Lung (tissue), 12 donors: Measurements from ENCODE around the gene EXOC4. TPM values are rescaled to one million over a fixed set of nuclear protein-coding genes. Genes with fewer than 3 reads are reported as not detected.
A peak's percentile ranks its signal among the peaks of the same experiment; 100 is the strongest.

Experiments used
- ATAC-seq: fragments of 200-7000 bp; cut with Tn5 transposase; one replicate; pipeline ENCODE4 v1.9.1; 2020; ENCODE audit warnings: moderate number of reproducible peaks; ENCODE audit not compliant: insufficient read depth, low FRiP score
- DNase-seq, 3 donors: peaks; one replicate each; pipeline ENCODE4 v3.0.0-alpha.2; 2013 to 2017
- H3K27ac ChIP-seq, 2 donors: one replicate each; pipeline ENCODE4 v1.5.1; 2013; ENCODE audit warnings: mild to moderate bottlenecking in 2 of 2, moderate library complexity in 2 of 2, control low read depth in 1 of 2, inconsistent platforms in 1 of 2, low read depth in 1 of 2, low read length in 1 of 2
- H3K27me3 ChIP-seq, 3 donors: one replicate each; pipeline ENCODE4 v1.5.1; 2013; ENCODE audit warnings: low read length in 2 of 3; ENCODE audit not compliant: control insufficient read depth in 3 of 3, insufficient read depth in 3 of 3
- H3K36me3 ChIP-seq, 4 donors: one replicate each; pipeline ENCODE4 v1.5.1; 2013; ENCODE audit warnings: low read length in 4 of 4, mild to moderate bottlenecking in 1 of 4, moderate library complexity in 1 of 4; ENCODE audit not compliant: control insufficient read depth in 4 of 4, insufficient read depth in 4 of 4
- H3K4me1 ChIP-seq, 5 donors: one replicate each; pipeline ENCODE4 v1.5.1; 2013; ENCODE audit warnings: low read length in 5 of 5, mild to moderate bottlenecking in 2 of 5, moderate library complexity in 1 of 5; ENCODE audit not compliant: control insufficient read depth in 5 of 5, insufficient read depth in 5 of 5
- H3K4me3 ChIP-seq: one replicate; pipeline ENCODE4 v1.5.1; 2013; ENCODE audit warnings: mild to moderate bottlenecking, control low read depth, moderate library complexity
- H3K9ac ChIP-seq, 2 donors: one replicate each; pipeline ENCODE4 v1.5.1; 2013; ENCODE audit warnings: low read length in 2 of 2, control low read depth in 1 of 2; ENCODE audit not compliant: insufficient read depth in 1 of 2
- H3K9me3 ChIP-seq, 4 donors: one replicate each; pipeline ENCODE4 v1.5.1; 2013; ENCODE audit warnings: low read length in 3 of 4, mild to moderate bottlenecking in 1 of 4, moderate library complexity in 1 of 4; ENCODE audit not compliant: control insufficient read depth in 4 of 4, insufficient read depth in 3 of 4
- WGBS, 2 donors: extraction: QIAGEN DNeasy Blood & Tissue Kit; methylation state at CpG; one replicate each; pipeline ENCODE4 v1.1.7; 2013; 5-methylcytosine and 5-hydroxymethylcytosine counted together
- polyA plus RNA-seq, 2 donors: library from polyadenylated mRNA; stranded (reverse); fragments of 200-250 nt; gene quantifications; one replicate each; pipeline ENCODE4 v1.2.1, GENCODE V29; 2013
- total RNA-seq, 2 donors: library from RNA; depleted of rRNA in 1 of 2; stranded (reverse); fragments of >200 nt in 1 of 2; gene quantifications; one replicate each; pipeline ENCODE4 v1.2.1, GENCODE V29; 2014 to 2021
- TF ChIP-seq, protein P1 (sequence below): IDR thresholded peaks from 2 replicates; pipeline ENCODE4 v1.5.1; 2012; ENCODE audit warnings: mild to moderate bottlenecking; ENCODE audit errors: control extremely low read depth, extremely low read depth
- donor health status: control.
- donor health status: control.
- donor health status: Bipolar disorder and iron deficiency.
- donor health status: healthy.
- donor health status: DM: yes; HTN: yes; CAD: no.

Gene EXOC4
- total and polyA plus RNA-seq, 4 donors = 10.3 to 232 (median 47.4) TPM

DNA sequence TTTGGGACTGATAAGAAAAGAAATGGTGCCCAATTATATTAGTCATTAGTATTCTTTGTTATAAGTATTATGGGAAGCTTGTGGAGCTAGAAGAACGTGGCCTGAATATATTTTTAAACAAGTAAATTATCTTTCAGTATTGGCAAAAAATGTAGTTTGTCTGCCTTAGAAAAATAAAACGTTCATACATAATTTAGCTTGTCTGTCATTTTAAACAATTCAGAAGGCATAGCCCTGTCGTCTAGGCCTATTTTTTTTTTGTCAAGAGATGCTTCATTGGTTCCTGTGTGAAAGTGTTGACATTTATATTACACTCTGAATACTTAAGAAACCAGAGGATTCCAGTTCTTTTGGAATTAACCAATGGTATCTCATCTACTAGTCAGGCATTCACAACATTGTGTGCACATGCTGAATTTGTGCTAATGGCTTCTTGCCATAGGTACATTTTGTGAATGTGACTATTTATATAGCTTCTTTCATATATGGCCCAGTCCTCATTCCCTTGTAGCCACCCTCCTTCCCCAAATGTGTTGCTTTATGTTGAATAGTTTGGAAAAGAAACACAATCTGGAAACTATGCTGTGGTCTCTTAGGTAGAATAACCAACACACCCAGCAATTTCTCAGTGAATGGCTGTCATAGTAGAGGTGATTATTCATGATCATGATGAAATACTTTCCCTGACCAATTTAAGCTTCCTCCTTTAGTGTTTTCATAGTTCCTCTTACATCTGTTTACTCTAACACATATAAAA lies 435.8 kb downstream of the EXOC4 start:
- H3K27ac ChIP-seq = no peak overlapping the region
- H3K9ac ChIP-seq = no peak overlapping the region
- H3K4me1 ChIP-seq = peaks cover 0 to 21% (median 0%) of the 10 kb centered on the region in 5 donors
- no peaks in the 10 kb centered on the region for H3K9me3 ChIP-seq
- peak in 2 of 3 donors; percentile 11 to 39 for DNase-seq
- H3K27me3 ChIP-seq = no peaks in the 10 kb centered on the region
- ATAC-seq = no peak
- no peak overlapping the region for H3K4me3 ChIP-seq
- 65 to 77% methylated on average over 3 of the region's 3 CpGs for WGBS, 2 donors
- TF ChIP-seq, protein P1, sequence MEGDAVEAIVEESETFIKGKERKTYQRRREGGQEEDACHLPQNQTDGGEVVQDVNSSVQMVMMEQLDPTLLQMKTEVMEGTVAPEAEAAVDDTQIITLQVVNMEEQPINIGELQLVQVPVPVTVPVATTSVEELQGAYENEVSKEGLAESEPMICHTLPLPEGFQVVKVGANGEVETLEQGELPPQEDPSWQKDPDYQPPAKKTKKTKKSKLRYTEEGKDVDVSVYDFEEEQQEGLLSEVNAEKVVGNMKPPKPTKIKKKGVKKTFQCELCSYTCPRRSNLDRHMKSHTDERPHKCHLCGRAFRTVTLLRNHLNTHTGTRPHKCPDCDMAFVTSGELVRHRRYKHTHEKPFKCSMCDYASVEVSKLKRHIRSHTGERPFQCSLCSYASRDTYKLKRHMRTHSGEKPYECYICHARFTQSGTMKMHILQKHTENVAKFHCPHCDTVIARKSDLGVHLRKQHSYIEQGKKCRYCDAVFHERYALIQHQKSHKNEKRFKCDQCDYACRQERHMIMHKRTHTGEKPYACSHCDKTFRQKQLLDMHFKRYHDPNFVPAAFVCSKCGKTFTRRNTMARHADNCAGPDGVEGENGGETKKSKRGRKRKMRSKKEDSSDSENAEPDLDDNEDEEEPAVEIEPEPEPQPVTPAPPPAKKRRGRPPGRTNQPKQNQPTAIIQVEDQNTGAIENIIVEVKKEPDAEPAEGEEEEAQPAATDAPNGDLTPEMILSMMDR = no peak
- H3K36me3 ChIP-seq = no peaks in the 10 kb centered on the region

DNA sequence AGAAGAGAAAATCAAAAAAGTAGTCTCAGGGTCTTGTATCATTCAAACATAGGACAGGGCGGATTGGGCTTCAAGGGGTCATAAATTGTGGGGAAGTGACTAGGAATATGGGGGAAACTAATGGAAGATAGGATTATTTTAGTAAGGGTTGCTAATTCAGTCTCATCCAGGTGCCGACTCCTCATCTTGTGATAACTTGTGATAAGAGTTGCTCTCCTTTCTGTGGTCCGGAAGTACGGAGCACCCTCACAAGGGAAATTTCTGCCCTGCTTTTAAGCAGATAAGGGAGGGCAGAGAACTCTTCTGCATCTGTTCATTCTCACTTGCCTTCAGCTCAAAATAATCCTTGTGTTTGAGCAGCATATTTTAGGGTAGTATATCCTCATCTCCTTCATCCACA lies 437.9 kb downstream of the EXOC4 start:
- no peak for ATAC-seq
- no peak overlapping the region for H3K9ac ChIP-seq
- no peak overlapping the region for H3K4me3 ChIP-seq
- no peaks in the 10 kb centered on the region for H3K27me3 ChIP-seq
- no peak for DNase-seq
- no peaks in the 10 kb centered on the region for H3K36me3 ChIP-seq
- 84 to 98% methylated on average over 4 of the region's 4 CpGs for WGBS, 2 donors
- H3K4me1 ChIP-seq = peaks cover 0 to 21% (median 0%) of the 10 kb centered on the region in 5 donors
- TF ChIP-seq, protein P1 = no peak
- H3K27ac ChIP-seq = no peak overlapping the region
- no peaks in the 10 kb centered on the region for H3K9me3 ChIP-seq

DNA sequence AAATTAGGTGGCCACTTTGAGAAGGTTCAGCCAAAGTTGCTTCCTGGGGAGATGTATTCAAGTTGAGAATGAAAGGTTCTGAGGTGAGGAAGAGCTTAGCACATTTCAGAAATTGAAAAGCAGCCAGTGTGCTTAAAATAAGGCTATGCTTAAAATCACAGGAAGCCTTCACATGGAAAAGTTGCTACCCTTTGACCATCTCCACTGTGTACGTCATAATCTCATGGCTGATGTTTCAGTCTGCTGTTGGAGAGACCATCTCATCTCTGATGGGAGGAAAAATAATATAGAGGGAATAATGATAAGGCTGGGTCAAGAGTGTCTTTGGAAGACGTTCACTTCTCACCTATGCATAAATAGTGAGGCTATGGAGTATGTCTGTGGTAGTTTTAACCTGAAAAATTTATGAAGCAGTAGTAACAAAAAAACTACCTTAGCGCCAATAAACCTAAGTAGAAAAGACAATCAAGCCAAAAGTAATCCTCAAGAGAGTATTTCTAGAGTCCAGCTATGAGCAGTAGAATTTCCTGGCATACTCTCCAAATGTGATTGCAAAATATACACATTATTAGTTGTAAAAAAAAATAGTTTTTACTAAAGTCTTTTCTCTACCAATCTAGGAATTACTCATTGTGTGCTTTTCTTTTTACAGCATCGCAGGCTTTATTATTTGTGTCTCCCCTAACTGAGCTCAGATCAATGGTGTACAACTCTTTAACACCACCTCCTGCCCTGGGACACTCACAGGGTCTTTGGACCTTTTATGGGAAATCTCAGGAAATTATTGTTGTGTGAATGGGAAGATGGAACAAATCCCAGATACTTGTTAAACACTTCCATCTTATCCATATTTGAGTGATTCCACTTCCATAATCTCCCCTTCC lies 439.1 kb downstream of the EXOC4 start:
- no peaks in the 10 kb centered on the region for H3K9me3 ChIP-seq
- H3K27ac ChIP-seq = no peak overlapping the region
- peak in 1 of 3 donors; percentile 25 for DNase-seq
- peaks cover 0 to 21% (median 0%) of the 10 kb centered on the region in 5 donors for H3K4me1 ChIP-seq
- TF ChIP-seq, protein P1 = no peak
- H3K4me3 ChIP-seq = no peak overlapping the region
- 83 to 95% methylated on average over 4 of the region's 4 CpGs for WGBS, 2 donors
- H3K9ac ChIP-seq = no peak overlapping the region
- H3K36me3 ChIP-seq = no peaks in the 10 kb centered on the region
- no peak for ATAC-seq
- no peaks in the 10 kb centered on the region for H3K27me3 ChIP-seq
